ENCODE results near the gene SULT1A1.

SULT1A1 gene

DNA sequence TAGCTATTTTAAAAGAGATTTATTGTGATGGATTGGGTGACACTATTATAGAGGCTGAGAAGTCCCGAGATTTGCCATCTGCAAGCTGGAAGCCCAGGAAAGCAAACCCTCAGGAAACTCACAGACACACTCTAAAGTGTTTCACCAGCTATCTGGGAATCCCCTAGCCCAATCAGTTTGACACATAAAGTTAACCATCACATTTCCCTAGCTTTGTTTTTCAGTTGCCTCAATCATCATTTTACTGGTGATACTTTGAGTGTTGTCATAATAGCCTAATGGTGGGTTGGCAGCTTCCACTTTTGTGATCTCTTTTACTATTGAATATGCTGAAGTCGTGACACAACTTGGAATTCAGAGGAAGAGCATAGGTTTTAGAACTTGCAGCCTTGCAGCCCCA is 54.3 kb downstream of the SULT1A1 start:
- no peak for DNase-seq
